Right cardiac atrium (tissue), 5 donors: Measurements from ENCODE around the gene RDH13. TPM values are rescaled to one million over a fixed set of nuclear protein-coding genes. Genes with fewer than 3 reads are reported as not detected.
A peak's percentile ranks its signal among the peaks of the same experiment; 100 is the strongest.

ENCODE experiments used
- ATAC-seq, 2 donors: fragments of 200-7000 bp; cut with Tn5 transposase; one replicate each; pipeline versions ENCODE4 v1.8.0 to v1.9.1; 2020; ENCODE audit warnings: moderate library complexity in 2 of 2, mild to moderate bottlenecking in 1 of 2
- DNase-seq, 3 donors: peaks; one replicate each; pipeline ENCODE4 v3.0.0-alpha.2; 2020
- H3K27ac ChIP-seq: one replicate; pipeline ENCODE4 v1.5.1; 2013; ENCODE audit warnings: mild to moderate bottlenecking, low read length, control low read depth, moderate library complexity
- H3K27me3 ChIP-seq: one replicate; pipeline ENCODE4 v1.6.1; 2013; ENCODE audit not compliant: control insufficient read depth, insufficient read depth
- H3K4me1 ChIP-seq: one replicate; pipeline ENCODE4 v1.6.1; 2013; ENCODE audit warnings: low read length; ENCODE audit not compliant: control insufficient read depth, insufficient read depth
- H3K4me3 ChIP-seq: one replicate; pipeline ENCODE4 v1.5.1; 2013; ENCODE audit warnings: low read length, control low read depth
- H3K9me3 ChIP-seq: one replicate; pipeline ENCODE4 v1.6.1; 2013; ENCODE audit warnings: low read length; ENCODE audit not compliant: control insufficient read depth
- WGBS: extraction: QIAGEN DNeasy Blood & Tissue Kit; methylation state at CpG from one replicate; pipeline ENCODE4 v1.1.7; 2013; 5-methylcytosine and 5-hydroxymethylcytosine counted together
- intact Hi-C, 4 donors: fragments of 100-400 bp; cut with DNase I; formaldehyde crosslinking; loops; one replicate each; pipeline versions ENCODE4 v1.11.0 to v1.14.0; 2022 to 2023
- polyA plus RNA-seq: library from polyadenylated mRNA; stranded (reverse); fragments of 200-250 nt; gene quantifications from one replicate; pipeline ENCODE4 v1.2.3, GENCODE V29; 2013
- total RNA-seq, 4 donors: library from RNA; stranded (reverse); fragmentation: NEBNext Ultra II Directional; extraction: Animal tissue kit (Norgen Biotek cat#: 25700); gene quantifications; one replicate each; pipeline ENCODE4 v1.2.1, GENCODE V29; 2021
- donor health status: healthy with polysubstance abuse.
- donor health status: DM: no; HTN: yes; CAD: no.
- donor health status: DM: no; HTN: no; CAD: no.
- donor health status: DM: no; HTN: yes; CAD: no; lungs with severe emphysema.
- donor health status: DM: yes; HTN: yes; CAD: no.

Gene RDH13
- total and polyA plus RNA-seq, 5 donors = 25.5 to 42.6 (median 30.1) TPM

GRCh38 chr19:55058781-55059610 lies 4.0 kb downstream of the RDH13 start:
- Histone ChIP-seq H3K4me1 (no peaks in the 10 kb centered on the region), H3K27ac (no peak overlapping the region), H3K27me3 (no peaks in the 10 kb centered on the region), H3K4me3 (no peak overlapping the region), H3K9me3 (no peaks in the 10 kb centered on the region)
- intact Hi-C loops = no loop called here
- ATAC-seq (no peak), DNase-seq (peak in 1 of 3 donors; percentile 34)
- 94% methylated on average over 23 of the region's 23 CpGs for WGBS

- whole genome bisulfite sequencing = 98% methylated on average over 9 of the region's 9 CpGs
- no peak for ATAC-seq
- H3K27me3 ChIP-seq = no peaks in the 10 kb centered on the region
- no peaks in the 10 kb centered on the region for H3K9me3 ChIP-seq
- no peak for DNase-seq
- H3K4me3 ChIP-seq = no peak overlapping the region
- H3K4me1 ChIP-seq = no peaks in the 10 kb centered on the region
- H3K27ac ChIP-seq = no peak overlapping the region
- intact Hi-C loops = no loop called here
These were observed 6.1 kb downstream of the RDH13 start for GRCh38 chr19:55056827-55057226.

GRCh38 chr19:55053735-55054134 lies 9.2 kb downstream of the RDH13 start:
- Histone ChIP-seq H3K27me3 (no peaks in the 10 kb centered on the region), H3K4me1 (no peaks in the 10 kb centered on the region), H3K27ac (no peak overlapping the region), H3K4me3 (no peak overlapping the region), H3K9me3 (no peaks in the 10 kb centered on the region)
- intact Hi-C loops = no loop called here
- ATAC-seq (no peak), DNase-seq (peak in 1 of 3 donors; percentile 27)
- WGBS = 83% methylated on average over 7 of the region's 7 CpGs

GRCh38 chr19:55050749-55051532 lies 12.0 kb downstream of the RDH13 start:
- 96% methylated on average over 25 of the region's 25 CpGs for WGBS

GRCh38 chr19:55048446-55048845 lies 14.5 kb downstream of the RDH13 start:
- intact Hi-C loops = no loop called here
- Histone ChIP-seq H3K4me1 (no peaks in the 10 kb centered on the region), H3K9me3 (no peaks in the 10 kb centered on the region), H3K4me3 (no peak overlapping the region), H3K27me3 (no peaks in the 10 kb centered on the region), H3K27ac (no peak overlapping the region)
- WGBS = 93% methylated on average over 15 of the region's 15 CpGs
- ATAC-seq (no peak), DNase-seq (no peak)

More at GRCh38 chr19:55050749-55051532, 12.0 kb downstream of the RDH13 start:
- intact Hi-C loops = no loop called here
- Histone ChIP-seq H3K4me3 (no peak overlapping the region), H3K4me1 (no peaks in the 10 kb centered on the region), H3K9me3 (no peaks in the 10 kb centered on the region), H3K27me3 (no peaks in the 10 kb centered on the region), H3K27ac (no peak overlapping the region)
- DNase-seq = peak in 1 of 3 donors; percentile 22
- ATAC-seq = no peak

- H3K9me3 ChIP-seq = no peaks in the 10 kb centered on the region
- no peaks in the 10 kb centered on the region for H3K27me3 ChIP-seq
- WGBS = 92% methylated on average over 12 of the region's 12 CpGs
- H3K4me1 ChIP-seq = no peaks in the 10 kb centered on the region
- intact Hi-C loops = no loop called here
- H3K27ac ChIP-seq = no peak overlapping the region
- DNase-seq (no peak), ATAC-seq (no peak)
- no peak overlapping the region for H3K4me3 ChIP-seq
These were observed 15.0 kb downstream of the RDH13 start for GRCh38 chr19:55047951-55048350.

GRCh38 chr19:55046975-55047622 lies 15.8 kb downstream of the RDH13 start:
- WGBS = 85% methylated on average over 17 of the region's 17 CpGs

GRCh38 chr19:55044771-55045716 lies 17.9 kb downstream of the RDH13 start:
- Histone ChIP-seq H3K4me3 (no peak overlapping the region), H3K27ac (no peak overlapping the region), H3K4me1 (no peaks in the 10 kb centered on the region), H3K27me3 (no peaks in the 10 kb centered on the region), H3K9me3 (no peaks in the 10 kb centered on the region)
- intact Hi-C loops = no loop called here
- DNase-seq (peak in 1 of 3 donors; percentile 30), ATAC-seq (no peak)
- 94% methylated on average over 30 of the region's 30 CpGs for WGBS

More at GRCh38 chr19:55046975-55047622, 15.8 kb downstream of the RDH13 start:
- DNase-seq (no peak), ATAC-seq (no peak)
- no peaks in the 10 kb centered on the region for H3K4me1 ChIP-seq
- H3K4me3 ChIP-seq = no peak overlapping the region
- H3K27me3 ChIP-seq = no peaks in the 10 kb centered on the region
- H3K27ac ChIP-seq = no peak overlapping the region
- H3K9me3 ChIP-seq = no peaks in the 10 kb centered on the region
- intact Hi-C loops = no loop called here

GRCh38 chr19:55044286-55044685 lies 18.7 kb downstream of the RDH13 start:
- Histone ChIP-seq H3K27ac (no peak overlapping the region), H3K27me3 (no peaks in the 10 kb centered on the region), H3K9me3 (no peaks in the 10 kb centered on the region), H3K4me1 (no peaks in the 10 kb centered on the region), H3K4me3 (no peak overlapping the region)
- intact Hi-C loops = no loop called here
- 91% methylated on average over 5 of the region's 5 CpGs for WGBS
- no peak for DNase-seq
- ATAC-seq = no peak

GRCh38 chr19:55042688-55043087 lies 20.3 kb downstream of the RDH13 start:
- 86% methylated on average over 11 of the region's 11 CpGs for WGBS
- intact Hi-C loops = no loop called here

More at GRCh38 chr19:55042688-55043087, 20.3 kb downstream of the RDH13 start:
- Histone ChIP-seq H3K9me3 (no peaks in the 10 kb centered on the region), H3K4me3 (no peak overlapping the region), H3K27ac (no peak overlapping the region), H3K4me1 (no peaks in the 10 kb centered on the region), H3K27me3 (no peaks in the 10 kb centered on the region)
- ATAC-seq = no peak
- no peak for DNase-seq
